ENCODE measurements around the gene MAPK1IP1L.

Gene MAPK1IP1L

GRCh38 chr14:55114720-55115119 is 63.3 kb downstream of the MAPK1IP1L start:
- TF ChIP-seq CTCF (IDR thresholded peaks at IDR 0.05; ENCODE audit: low read length, missing control alignments): no peak
- no peak overlapping the region for H3K4me3 ChIP-seq (replicated peaks; ENCODE audit: low read depth, low read length)
- no peak for DNase-seq (ENCODE audit: low read depth)

- H3K4me3 ChIP-seq (replicated peaks; ENCODE audit: low read depth, low read length): no peak overlapping the region
- DNase-seq (ENCODE audit: low read depth): no peak
- no peak for TF ChIP-seq CTCF (IDR thresholded peaks at IDR 0.05; ENCODE audit: low read length, missing control alignments)
Observed at GRCh38 chr14:55115460-55115859, 64.0 kb downstream of the MAPK1IP1L start.

DNA sequence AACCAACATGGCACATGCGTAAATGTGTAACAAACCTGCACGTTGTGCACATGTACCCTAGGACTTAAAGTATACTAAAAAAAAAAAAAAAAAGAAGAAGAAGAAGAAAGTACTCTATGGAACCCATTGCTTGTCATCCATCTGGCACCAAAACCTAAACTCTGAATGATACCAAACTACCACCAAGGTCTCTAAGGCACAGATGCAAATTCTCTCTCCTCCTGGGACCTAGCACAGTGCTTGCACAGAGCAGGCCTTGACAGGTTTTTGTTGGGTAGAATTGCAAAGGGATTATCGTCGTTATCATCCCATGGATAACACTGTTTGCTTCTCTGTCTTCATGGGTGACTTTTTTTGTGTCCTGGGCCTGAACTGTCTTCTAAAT is 64.4 kb downstream of the MAPK1IP1L start:
- TF ChIP-seq CTCF (IDR thresholded peaks at IDR 0.05; ENCODE audit: low read length, missing control alignments): no peak
- DNase-seq (ENCODE audit: low read depth): no peak
- no peak overlapping the region for H3K4me3 ChIP-seq (replicated peaks; ENCODE audit: low read depth, low read length)

DNA sequence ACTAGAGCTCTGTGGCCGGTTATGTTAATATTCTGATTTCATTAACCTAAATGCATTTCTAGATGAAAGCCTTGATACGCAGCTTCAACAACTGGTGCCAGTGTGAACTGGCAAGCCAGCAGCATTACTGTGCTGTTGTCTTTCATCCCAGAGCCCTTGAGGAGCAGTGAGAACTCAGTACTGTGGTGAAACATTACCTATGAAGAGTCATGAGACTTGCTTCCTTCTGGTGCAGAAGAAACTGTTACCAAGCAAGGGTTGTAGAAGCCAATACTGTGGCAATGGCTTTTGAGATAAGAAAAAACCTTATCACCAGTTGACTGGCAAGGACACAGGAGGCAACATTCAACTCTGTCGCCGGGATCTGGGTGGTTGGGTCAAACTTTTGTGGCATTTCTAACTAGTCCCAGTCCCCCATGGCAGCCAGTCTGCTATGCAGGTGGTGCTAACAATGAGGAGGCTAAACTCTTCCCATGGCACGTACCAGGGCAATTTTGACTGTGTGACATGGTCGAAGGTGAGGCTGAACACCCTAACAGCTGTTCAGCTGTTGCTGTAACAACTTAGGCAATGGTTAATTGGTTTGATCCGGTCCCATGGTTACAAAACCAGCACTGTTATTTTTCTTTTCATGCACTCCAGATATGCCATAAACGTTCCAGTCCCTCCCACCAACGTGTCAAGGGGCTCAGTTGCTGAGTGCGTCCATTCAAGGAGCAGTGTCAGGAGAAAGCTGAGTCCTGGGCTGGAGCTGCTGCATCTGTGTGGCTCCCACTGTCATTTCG is 65.0 kb downstream of the MAPK1IP1L start:
- TF ChIP-seq CTCF (IDR thresholded peaks at IDR 0.05; ENCODE audit: low read length, missing control alignments): no peak
- DNase-seq (ENCODE audit: low read depth): no peak
- H3K4me3 ChIP-seq (replicated peaks; ENCODE audit: low read depth, low read length): no peak overlapping the region

- no peak for TF ChIP-seq CTCF (IDR thresholded peaks at IDR 0.05; ENCODE audit: low read length, missing control alignments)
- H3K4me3 ChIP-seq (replicated peaks; ENCODE audit: low read depth, low read length): no peak overlapping the region
- DNase-seq (ENCODE audit: low read depth): peak; percentile 80
Observed at GRCh38 chr14:55117803-55118441, 66.5 kb downstream of the MAPK1IP1L start.

- TF ChIP-seq CTCF (IDR thresholded peaks at IDR 0.05; ENCODE audit: low read length, missing control alignments): no peak
- no peak overlapping the region for H3K4me3 ChIP-seq (replicated peaks; ENCODE audit: low read depth, low read length)
- DNase-seq (ENCODE audit: low read depth): peak; percentile 39
Observed at GRCh38 chr14:55118761-55119160, 67.3 kb downstream of the MAPK1IP1L start.
